ENCODE measurements around the gene SREK1.

GRCh38 chr5:66197764-66198405 is 53.8 kb downstream of the SREK1 start:
- TF ChIP-seq ELF4 (IDR thresholded peaks at IDR 0.05) (no peak), SUZ12 (IDR thresholded peaks at IDR 0.05) (no peak), FOXM1 (IDR thresholded peaks at IDR 0.05; ENCODE audit: borderline replicate concordance) (no peak), FOXA1 (IDR thresholded peaks at IDR 0.05) (no peak), ARNT (IDR thresholded peaks at IDR 0.05) (no peak), LEF1 (IDR thresholded peaks at IDR 0.05; ENCODE audit: borderline replicate concordance) (no peak), SP1 (IDR thresholded peaks at IDR 0.05) (no peak), FOXK2 (IDR thresholded peaks at IDR 0.05) (no peak), TARDBP (IDR thresholded peaks at IDR 0.05) (no peak), PKNOX1 (IDR thresholded peaks at IDR 0.05) (no peak), ZNF384 (IDR thresholded peaks at IDR 0.05) (no peak), BHLHE40 (IDR thresholded peaks at IDR 0.05; ENCODE audit: borderline replicate concordance) (no peak), HDGF (IDR thresholded peaks at IDR 0.05; ENCODE audit: borderline replicate concordance) (no peak)

Data from HEK293T (cell line).